GM06990 (cell line): ENCODE measurements around the gene MLLT3.

Experiments used
- DNase-seq: peaks from one replicate; pipeline ENCODE4 v3.0.0-alpha.2; 2011; ENCODE audit not compliant: insufficient read length; ENCODE audit errors: extremely low read depth
- H3K27me3 ChIP-seq: replicated peaks from 2 replicates; pipeline ENCODE4 v1.6.0; 2011; ENCODE audit warnings: low read length; ENCODE audit not compliant: control insufficient read depth, insufficient read depth
- H3K36me3 ChIP-seq: 2 replicates; pipeline ENCODE4 v1.5.1; 2011; ENCODE audit warnings: low read length; ENCODE audit not compliant: control insufficient read depth, insufficient read depth
- H3K4me3 ChIP-seq: replicated peaks from 2 replicates; pipeline ENCODE4 v1.5.1; 2011; ENCODE audit warnings: low read depth, mild to moderate bottlenecking, control low read depth, low read length
- CTCF ChIP-seq: IDR thresholded peaks from 2 replicates; pipeline ENCODE4 v1.5.1; 2011; ENCODE audit warnings: low read length, control low read depth, mild to moderate bottlenecking, inconsistent platforms; ENCODE audit not compliant: insufficient read depth, poor library complexity, severe bottlenecking

MLLT3 gene

GRCh38 chr9:20356403-20357036, 265.8 kb downstream of the MLLT3 start:
- peak; percentile 36 for DNase-seq
- no peak overlapping the region for H3K4me3 ChIP-seq

GRCh38 chr9:20355022-20355421, 267.3 kb downstream of the MLLT3 start:
- no peak for DNase-seq
- no peak for TF ChIP-seq CTCF
- Histone ChIP-seq H3K4me3 (no peak overlapping the region), H3K36me3 (peaks cover 4% of the 10 kb centered on the region), H3K27me3 (no peaks in the 10 kb centered on the region)

More at GRCh38 chr9:20356403-20357036, 265.8 kb downstream of the MLLT3 start:
- Histone ChIP-seq H3K36me3 (peaks cover 3% of the 10 kb centered on the region), H3K27me3 (no peaks in the 10 kb centered on the region)
- peak; percentile 80 for TF ChIP-seq CTCF

- no peaks in the 10 kb centered on the region for H3K27me3 ChIP-seq
- H3K4me3 ChIP-seq = no peak overlapping the region
- no peak for TF ChIP-seq CTCF
- peak; percentile 14 for DNase-seq
- H3K36me3 ChIP-seq = peaks cover 4% of the 10 kb centered on the region
These were observed 268.2 kb downstream of the MLLT3 start for GRCh38 chr9:20353931-20354652.

GRCh38 chr9:20353524-20353923, 268.8 kb downstream of the MLLT3 start:
- no peak for DNase-seq
- no peaks in the 10 kb centered on the region for H3K27me3 ChIP-seq
- TF ChIP-seq CTCF = no peak
- no peak overlapping the region for H3K4me3 ChIP-seq
- peaks cover 4% of the 10 kb centered on the region for H3K36me3 ChIP-seq

- Histone ChIP-seq H3K4me3 (no peak overlapping the region), H3K27me3 (no peaks in the 10 kb centered on the region), H3K36me3 (peaks cover 4% of the 10 kb centered on the region)
- DNase-seq = no peak
- no peak for TF ChIP-seq CTCF
These were observed 269.7 kb downstream of the MLLT3 start for GRCh38 chr9:20352591-20352990.
